Common myeloid progenitor, CD34-positive (primary cell): ENCODE results near the gene NKTR.

Source experiments
- CTCF ChIA-PET: fragments of 350-600 bp; sonication (Branson Sonifier 250); formaldehyde crosslinking; loops from one replicate; lab custom pipeline; 2021; ENCODE audit warnings: antibody characterized with exemption; lab: Charles Lee
- POLR2A ChIA-PET: fragments of 350-600 bp; sonication (Branson Sonifier 250); formaldehyde crosslinking; loops from one replicate; lab custom pipeline; 2021; ENCODE audit warnings: antibody characterized with exemption; lab: Charles Lee
- DNase-seq, 3 donors: peaks; one replicate each; pipeline versions ENCODE4 v3.0.0 to v3.0.0-alpha.2; 2013
- H3K27ac ChIP-seq, 2 experiments: 1 replicate in 1 of 2; 2 replicates in 1 of 2; pipeline ENCODE4 v1.7.0; 2013; ENCODE audit warnings: inconsistent platforms in 2 of 2, low read length in 2 of 2, mild to moderate bottlenecking in 2 of 2, low read depth in 1 of 2, moderate library complexity in 1 of 2; ENCODE audit not compliant: severe bottlenecking in 2 of 2, insufficient read depth in 1 of 2, poor library complexity in 1 of 2
- H3K27me3 ChIP-seq, 5 experiments: replicated peaks in 2 of 5; 1 replicate in 3 of 5; 2 replicates in 2 of 5; pipeline versions ENCODE4 v1.6.1 to v1.7.0; 2013; ENCODE audit warnings: low read length in 4 of 5, mild to moderate bottlenecking in 2 of 5, moderate library complexity in 2 of 5, inconsistent platforms in 1 of 5; ENCODE audit not compliant: insufficient read depth in 5 of 5, control insufficient read depth in 4 of 5
- H3K36me3 ChIP-seq, 4 experiments: 1 replicate in 2 of 4; 2 replicates in 2 of 4; pipeline versions ENCODE4 v1.6.1 to v1.7.0; 2013; ENCODE audit warnings: low read length in 3 of 4, control low read depth in 1 of 4, mild to moderate bottlenecking in 1 of 4; ENCODE audit not compliant: control insufficient read depth in 4 of 4, insufficient read depth in 4 of 4
- H3K4me1 ChIP-seq, 4 experiments: 1 replicate in 3 of 4; 2 replicates in 1 of 4; pipeline versions ENCODE4 v1.6.1 to v1.7.1; 2013; ENCODE audit warnings: low read length in 3 of 4, mild to moderate bottlenecking in 3 of 4, control low read depth in 1 of 4, inconsistent platforms in 1 of 4, moderate library complexity in 1 of 4; ENCODE audit not compliant: control insufficient read depth in 4 of 4, insufficient read depth in 4 of 4; ENCODE audit errors: control extremely low read depth in 1 of 4
- H3K4me3 ChIP-seq, 7 experiments: 1 replicate in 4 of 7; 2 replicates in 3 of 7; pipeline versions ENCODE4 v1.5.1 to v1.7.0; 2013; ENCODE audit warnings: mild to moderate bottlenecking in 7 of 7, low read length in 6 of 7, moderate library complexity in 6 of 7, inconsistent platforms in 2 of 7, low read depth in 2 of 7, control low read depth in 1 of 7; ENCODE audit not compliant: insufficient read depth in 4 of 7, control insufficient read depth in 1 of 7; ENCODE audit errors: extremely low read depth in 1 of 7
- H3K9me3 ChIP-seq, 5 experiments: 1 replicate in 4 of 5; 2 replicates in 1 of 5; pipeline versions ENCODE4 v1.6.1 to v1.7.1; 2013; ENCODE audit warnings: low read length in 4 of 5, mild to moderate bottlenecking in 2 of 5, inconsistent platforms in 1 of 5, low read depth in 1 of 5, moderate library complexity in 1 of 5; ENCODE audit not compliant: control insufficient read depth in 4 of 5, insufficient read depth in 2 of 5; ENCODE audit errors: control extremely low read depth in 1 of 5
- WGBS: methylation state at CpG from one replicate; pipeline ENCODE4 v1.1.5; 2013; ENCODE audit not compliant: insufficient coverage; 5-methylcytosine and 5-hydroxymethylcytosine counted together

NKTR gene

DNA sequence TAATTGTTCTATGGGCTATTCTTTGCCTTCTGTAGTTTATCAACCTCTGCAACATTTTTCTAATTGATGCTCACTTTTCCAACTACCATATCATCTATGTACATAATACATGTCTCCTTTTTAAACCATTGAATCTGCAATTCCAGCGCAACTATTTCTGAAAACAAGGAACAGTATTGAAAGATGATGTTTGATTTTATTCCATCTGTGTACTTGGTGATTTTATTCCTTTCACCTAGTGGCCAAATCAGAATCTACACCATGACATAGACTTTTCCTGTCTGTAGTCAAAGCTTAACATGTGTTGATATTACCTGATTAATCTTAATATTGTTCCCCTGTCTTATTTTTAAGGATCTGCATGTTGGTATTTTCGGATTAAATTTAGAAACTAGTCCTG, 13.0 kb downstream of the NKTR start:
- H3K9me3 ChIP-seq = no peaks in the 10 kb centered on the region
- no peak overlapping the region for H3K4me3 ChIP-seq
- CTCF ChIA-PET = interaction anchor here (0.6 to 8.1 kb wide), 16 partner anchors 8 to 41 kb away, joined by 3 to 50 read pairs (median 5); partner anchors contain the start of genes NKTR and SS18L2
- POLR2A ChIA-PET = no interaction called here
- peaks cover 6 to 29% (median 20%) of the 10 kb centered on the region in 4 experiments for H3K4me1 ChIP-seq
- peak; percentile 46 to 73 (median 69) for DNase-seq
- no CpG with 5 or more reads among the region's 2 CpGs for whole genome bisulfite sequencing
- H3K27me3 ChIP-seq = no peaks in the 10 kb centered on the region
- no peak overlapping the region for H3K27ac ChIP-seq
- H3K36me3 ChIP-seq = peaks cover 4 to 20% (median 5%) of the 10 kb centered on the region in 4 experiments

DNA sequence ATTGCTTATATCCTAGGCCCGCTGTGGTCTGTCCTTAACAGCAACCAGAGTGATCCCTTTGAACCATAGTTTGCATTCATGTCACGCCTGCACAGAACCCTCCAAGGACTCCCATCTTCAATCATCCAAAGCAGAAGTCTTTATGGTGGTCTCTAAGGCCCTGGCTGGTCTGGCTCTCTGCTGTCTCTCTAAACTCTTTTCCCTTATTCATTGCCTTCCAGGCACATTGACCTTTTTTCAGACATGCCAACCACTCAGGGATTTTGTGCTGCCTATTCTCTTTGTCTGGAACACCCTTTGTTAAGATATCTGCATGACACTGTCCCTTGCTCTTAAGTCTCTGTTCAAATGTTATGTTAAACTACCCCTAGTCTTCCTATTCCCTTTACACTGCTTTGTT, 31.1 kb downstream of the NKTR start:
- H3K4me1 ChIP-seq = no peaks in the 10 kb centered on the region
- H3K36me3 ChIP-seq = peaks cover 18 to 67% (median 51%) of the 10 kb centered on the region in 4 experiments
- no peaks in the 10 kb centered on the region for H3K27me3 ChIP-seq
- H3K27ac ChIP-seq = peak overlapping the region in 1 of 2 experiments; percentile 41
- DNase-seq = no peak
- no peak overlapping the region for H3K4me3 ChIP-seq
- no peaks in the 10 kb centered on the region for H3K9me3 ChIP-seq
- ChIA-PET CTCF (interaction anchor here (1.4 kb wide), 1 partner anchor 39 kb away, joined by 3 read pairs; no protein-coding TSS in a partner anchor), POLR2A (no interaction called here)
- WGBS = 100% methylated on average over 2 of the region's 2 CpGs

- no peaks in the 10 kb centered on the region for H3K4me1 ChIP-seq
- WGBS = 92% methylated on average over 1 of the region's 1 CpG
- H3K27me3 ChIP-seq = no peaks in the 10 kb centered on the region
- peaks cover 21 to 72% (median 56%) of the 10 kb centered on the region in 4 experiments for H3K36me3 ChIP-seq
- H3K4me3 ChIP-seq = no peak overlapping the region
- ChIA-PET POLR2A (no interaction called here), CTCF (no interaction called here)
- DNase-seq = no peak
- H3K27ac ChIP-seq = peak overlapping the region in 1 of 2 experiments; percentile 41
- H3K9me3 ChIP-seq = no peaks in the 10 kb centered on the region
These were observed 31.7 kb downstream of the NKTR start for GRCh38 chr3:42632146-42632545.

- H3K27ac ChIP-seq = no peak overlapping the region
- DNase-seq = no peak
- no peak overlapping the region for H3K4me3 ChIP-seq
- POLR2A ChIA-PET = no interaction called here
- CTCF ChIA-PET = interaction anchor here (0.6 to 2.1 kb wide), 4 partner anchors 9 to 32 kb away, joined by 3 to 7 read pairs (median 4); partner anchors contain the start of gene NKTR
- no peaks in the 10 kb centered on the region for H3K27me3 ChIP-seq
- no peaks in the 10 kb centered on the region for H3K9me3 ChIP-seq
- 91% methylated on average over 3 of the region's 6 CpGs for WGBS
- peaks cover 34 to 83% (median 66%) of the 10 kb centered on the region in 4 experiments for H3K36me3 ChIP-seq
- H3K4me1 ChIP-seq = no peaks in the 10 kb centered on the region
These were observed 33.1 kb downstream of the NKTR start for GRCh38 chr3:42633544-42633943.

GRCh38 chr3:42635111-42635510, 34.6 kb downstream of the NKTR start:
- H3K4me3 ChIP-seq = no peak overlapping the region
- no peaks in the 10 kb centered on the region for H3K4me1 ChIP-seq
- ChIA-PET POLR2A (no interaction called here), CTCF (interaction anchor here (2.8 kb wide), 1 partner anchor 53 kb away, joined by 20 read pairs; the partner anchor contains the start of gene SEC22C)
- no CpG with 5 or more reads among the region's 2 CpGs for WGBS
- peak; percentile 51 to 81 (median 76) for DNase-seq
- H3K27me3 ChIP-seq = no peaks in the 10 kb centered on the region
- H3K9me3 ChIP-seq = no peaks in the 10 kb centered on the region
- H3K27ac ChIP-seq = peak overlapping the region in 1 of 2 experiments; percentile 21
- peaks cover 42 to 94% (median 77%) of the 10 kb centered on the region in 4 experiments for H3K36me3 ChIP-seq

DNA sequence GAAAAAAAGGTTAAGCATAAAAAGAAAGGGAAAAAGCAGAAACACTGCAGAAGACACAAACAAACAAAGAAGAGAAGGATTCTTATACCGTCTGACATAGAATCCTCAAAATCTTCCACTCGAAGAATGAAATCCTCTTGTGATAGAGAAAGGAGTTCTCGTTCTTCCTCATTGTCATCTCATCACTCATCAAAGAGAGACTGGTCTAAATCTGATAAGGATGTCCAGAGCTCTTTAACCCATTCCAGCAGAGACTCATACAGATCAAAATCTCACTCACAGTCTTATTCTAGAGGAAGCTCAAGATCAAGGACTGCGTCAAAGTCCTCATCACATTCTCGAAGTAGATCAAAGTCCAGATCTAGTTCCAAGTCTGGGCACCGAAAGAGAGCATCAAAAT, 36.5 kb downstream of the NKTR start:
- ChIA-PET CTCF (interaction anchor here (0.7 to 2.8 kb wide), 14 partner anchors 8 to 70 kb away, joined by 3 to 20 read pairs (median 4); partner anchors contain the start of genes NKTR and SEC22C), POLR2A (no interaction called here)
- H3K27me3 ChIP-seq = no peaks in the 10 kb centered on the region
- WGBS = 86% methylated on average over 3 of the region's 6 CpGs
- H3K9me3 ChIP-seq = no peaks in the 10 kb centered on the region
- no peaks in the 10 kb centered on the region for H3K4me1 ChIP-seq
- H3K27ac ChIP-seq = no peak overlapping the region
- H3K4me3 ChIP-seq = no peak overlapping the region
- no peak for DNase-seq
- H3K36me3 ChIP-seq = peaks cover 42 to 92% (median 77%) of the 10 kb centered on the region in 4 experiments

DNA sequence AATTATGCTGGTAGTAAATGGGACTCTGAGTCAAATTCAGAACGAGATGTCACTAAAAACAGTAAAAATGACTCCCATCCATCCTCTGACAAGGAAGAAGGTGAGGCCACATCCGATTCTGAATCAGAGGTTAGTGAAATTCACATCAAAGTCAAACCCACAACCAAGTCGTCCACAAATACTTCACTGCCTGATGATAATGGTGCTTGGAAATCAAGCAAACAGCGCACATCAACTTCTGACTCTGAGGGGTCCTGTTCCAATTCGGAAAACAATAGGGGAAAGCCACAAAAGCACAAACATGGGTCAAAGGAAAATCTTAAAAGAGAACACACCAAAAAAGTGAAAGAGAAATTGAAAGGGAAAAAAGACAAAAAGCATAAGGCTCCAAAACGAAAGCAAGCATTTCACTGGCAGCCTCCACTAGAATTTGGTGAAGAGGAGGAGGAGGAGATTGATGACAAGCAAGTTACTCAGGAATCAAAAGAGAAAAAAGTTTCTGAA, 37.9 kb downstream of the NKTR start:
- no peaks in the 10 kb centered on the region for H3K4me1 ChIP-seq
- no peak for DNase-seq
- CTCF ChIA-PET = interaction anchor here (1.1 to 2.7 kb wide), 4 partner anchors 9 to 21 kb away, joined by 4 to 13 read pairs (median 4); no protein-coding TSS in a partner anchor
- no peaks in the 10 kb centered on the region for H3K27me3 ChIP-seq
- H3K4me3 ChIP-seq = no peak overlapping the region
- POLR2A ChIA-PET = no interaction called here
- peaks cover 41 to 92% (median 75%) of the 10 kb centered on the region in 4 experiments for H3K36me3 ChIP-seq
- WGBS = 92% methylated on average over 5 of the region's 6 CpGs
- peak overlapping the region in 1 of 2 experiments; percentile 50 for H3K27ac ChIP-seq
- no peaks in the 10 kb centered on the region for H3K9me3 ChIP-seq
